B cell (primary cell): ENCODE results near the gene CCR5AS.

Experiments used
- ATAC-seq: fragments of 200-7000 bp; cut with Tn5 transposase; one replicate; pipeline ENCODE4 v1.10.0; 2021; ENCODE audit warnings: low read depth, mild to moderate bottlenecking, moderate number of reproducible peaks, moderate library complexity
- CTCF ChIA-PET: fragments of 350-600 bp; sonication (Branson Sonifier 250); formaldehyde crosslinking; loops from one replicate; lab custom pipeline; 2021; ENCODE audit warnings: antibody characterized with exemption, inconsistent platforms; lab: Charles Lee
- POLR2A ChIA-PET: fragments of 350-600 bp; sonication (Branson Sonifier 250); formaldehyde crosslinking; loops from one replicate; lab custom pipeline; 2021; ENCODE audit warnings: antibody characterized with exemption; lab: Charles Lee
- DNase-seq: peaks from one replicate; pipeline ENCODE4 v3.0.0; 2013
- H2AFZ ChIP-seq: 2 replicates; pipeline ENCODE4 v1.6.1; 2012; ENCODE audit warnings: mild to moderate bottlenecking, low read depth, low read length; ENCODE audit not compliant: insufficient read depth, poor library complexity, severe bottlenecking
- H3K27ac ChIP-seq, 2 donors: 1 replicate in 1 of 2; 2 replicates in 1 of 2; pipeline ENCODE4 v1.5.1; 2012 to 2013; ENCODE audit warnings: low read length in 2 of 2, mild to moderate bottlenecking in 2 of 2, moderate library complexity in 1 of 2
- H3K27me3 ChIP-seq, 4 experiments: fragments of 200-600 bp in 1 of 4; sonication (generic) in 1 of 4; replicated peaks in 1 of 4; 1 replicate in 2 of 4; 2 replicates in 2 of 4; pipeline versions ENCODE4 v1.6.1 to v1.7.0; 2013 to 2016; ENCODE audit warnings: low read length in 3 of 4, mild to moderate bottlenecking in 2 of 4, mixed read lengths in 1 of 4, moderate library complexity in 1 of 4; ENCODE audit not compliant: insufficient read depth in 4 of 4, control insufficient read depth in 3 of 4; ENCODE audit errors: control extremely low read depth in 1 of 4
- H3K36me3 ChIP-seq, 2 experiments: replicated peaks in 1 of 2; 1 replicate in 1 of 2; 2 replicates in 1 of 2; pipeline versions ENCODE4 v1.6.1 to v1.7.1; 2013; ENCODE audit warnings: low read length in 1 of 2; ENCODE audit not compliant: insufficient read depth in 2 of 2, control insufficient read depth in 1 of 2; ENCODE audit errors: control extremely low read depth in 1 of 2, extremely low read depth in 1 of 2
- H3K4me1 ChIP-seq, 2 donors: fragments of 200-600 bp in 1 of 2; sonication (generic) in 1 of 2; 1 replicate in 1 of 2; 2 replicates in 1 of 2; pipeline versions ENCODE4 v1.5.1 to v1.6.1; 2013 to 2017; ENCODE audit warnings: low read length in 2 of 2; ENCODE audit not compliant: control insufficient read depth in 2 of 2, insufficient read depth in 2 of 2
- H3K4me2 ChIP-seq: replicated peaks from 2 replicates; pipeline ENCODE3; 2012; ENCODE audit warnings: mild to moderate bottlenecking, low read depth, low read length; ENCODE audit not compliant: poor library complexity, severe bottlenecking
- H3K4me3 ChIP-seq, 5 experiments: fragments of 200-600 bp in 1 of 5; sonication (generic) in 1 of 5; 1 replicate in 3 of 5; 2 replicates in 2 of 5; pipeline versions ENCODE4 v1.5.1 to v1.7.0; 2011 to 2016; ENCODE audit warnings: low read length in 4 of 5, mild to moderate bottlenecking in 4 of 5, low read depth in 2 of 5, control low read depth in 1 of 5, moderate library complexity in 1 of 5; ENCODE audit not compliant: insufficient read depth in 1 of 5; ENCODE audit errors: control extremely low read depth in 1 of 5, extremely low read depth in 1 of 5
- H3K79me2 ChIP-seq: fragments of 200-600 bp; sonication (generic); one replicate; pipeline ENCODE4 v1.6.0; 2016; ENCODE audit warnings: low read length; ENCODE audit not compliant: control insufficient read depth, insufficient read depth
- H3K9ac ChIP-seq: fragments of 200-600 bp; sonication (generic); 2 replicates; pipeline ENCODE4 v1.6.1; 2017; ENCODE audit warnings: mild to moderate bottlenecking, low read length, moderate library complexity
- H3K9me3 ChIP-seq, 3 donors: one replicate each; pipeline versions ENCODE4 v1.6.1 to v1.7.1; 2013; ENCODE audit warnings: low read length in 2 of 3; ENCODE audit not compliant: control insufficient read depth in 2 of 3, insufficient read depth in 1 of 3; ENCODE audit errors: control extremely low read depth in 1 of 3
- H4K20me1 ChIP-seq: 2 replicates; pipeline ENCODE4 v1.6.0; 2012; ENCODE audit warnings: mild to moderate bottlenecking, low read length; ENCODE audit not compliant: insufficient read depth, control insufficient read depth, poor library complexity, severe bottlenecking
- H3K27ac Mint-ChIP-seq: one replicate; pipeline ENCODE4 v1.8.0; 2021; ENCODE audit warnings: mixed read lengths
- H3K27me3 Mint-ChIP-seq: one replicate; pipeline ENCODE4 v1.8.0; 2021; ENCODE audit warnings: mixed read lengths
- H3K4me1 Mint-ChIP-seq: one replicate; pipeline ENCODE4 v1.8.0; 2021; ENCODE audit warnings: mixed read lengths
- H3K4me3 Mint-ChIP-seq: one replicate; pipeline ENCODE4 v1.8.0; 2021; ENCODE audit warnings: mixed read lengths
- H3K9me3 Mint-ChIP-seq: one replicate; pipeline ENCODE4 v1.8.0; 2022; ENCODE audit warnings: mixed read lengths; ENCODE audit not compliant: insufficient read depth
- CTCF ChIP-seq: fragments of 200-600 bp; IDR thresholded peaks from one replicate; pipeline ENCODE4 v1.8.0; 2022; ENCODE audit warnings: antibody characterized with exemption, mild to moderate bottlenecking
- EZH2 ChIP-seq: IDR thresholded peaks from 2 replicates; pipeline ENCODE4 v1.6.1; 2012; ENCODE audit warnings: borderline replicate concordance, low read depth, mild to moderate bottlenecking, moderate library complexity, low read length; ENCODE audit not compliant: insufficient read depth, poor library complexity, severe bottlenecking
- whole genome bisulfite sequencing: methylation state at CpG from one replicate; pipeline ENCODE4 v1.1.5; 2013; ENCODE audit warnings: missing lambda C conversion rate; ENCODE audit not compliant: insufficient coverage; 5-methylcytosine and 5-hydroxymethylcytosine counted together
- intact Hi-C: fragments of 100-400 bp; cut with micrococcal nuclease; formaldehyde crosslinking; loops from one replicate; pipeline ENCODE4 v1.10.0; 2022

The CCR5AS gene

DNA sequence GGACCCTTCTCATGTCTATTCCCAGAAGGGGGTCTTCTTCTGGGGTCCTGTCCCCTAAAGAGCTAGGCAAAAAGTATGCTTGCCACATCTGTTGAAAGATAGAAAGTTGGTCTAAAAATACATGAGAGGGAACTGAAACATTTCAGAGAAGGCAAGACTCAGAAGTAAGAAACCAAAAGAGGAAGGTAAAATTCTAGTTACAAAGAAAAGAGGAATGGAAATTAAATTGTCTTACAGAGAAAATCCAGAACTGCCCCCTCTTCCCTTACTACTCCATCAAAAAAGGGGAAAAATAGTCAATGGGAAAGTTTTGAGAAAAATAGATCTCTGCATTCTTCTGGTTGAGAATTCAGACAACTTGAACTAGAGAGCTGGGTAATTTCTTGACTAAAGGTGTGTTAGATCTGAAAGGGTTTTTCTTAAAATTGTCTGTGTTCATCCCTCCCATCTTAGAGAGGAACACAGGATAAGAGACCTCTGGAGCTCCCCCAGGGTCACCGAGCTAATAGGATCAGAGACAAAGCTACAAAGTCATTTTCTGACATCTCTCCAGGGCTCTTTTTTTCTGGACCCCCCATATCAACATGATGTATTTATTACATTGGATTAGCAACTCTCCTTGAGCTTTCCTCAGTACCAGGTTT lies 85.3 kb downstream of the CCR5AS start:
- no peaks in the 10 kb centered on the region for H3K79me2 ChIP-seq
- intact Hi-C loops, result loop anchor here (1.0 to 5.0 kb wide), 3 partner anchors 21 to 41 kb away; no protein-coding TSS in a partner anchor
- H3K9ac ChIP-seq, result peak overlapping the region; percentile 44
- peak overlapping the region; percentile 55 for H3K4me3 Mint-ChIP-seq
- ATAC-seq, result peak; percentile 65
- H3K36me3 ChIP-seq, result no peaks in the 10 kb centered on the region
- H3K27ac Mint-ChIP-seq, result peak overlapping the region; percentile 69
- peak; percentile 64 for DNase-seq
- no peaks in the 10 kb centered on the region for H3K27me3 ChIP-seq
- no peaks in the 10 kb centered on the region for H3K9me3 Mint-ChIP-seq
- no peaks in the 10 kb centered on the region for H4K20me1 ChIP-seq
- ChIA-PET CTCF (interaction anchor here (0.6 to 2.2 kb wide), 3 partner anchors 45 to 55 kb away, joined by 3 to 10 read pairs (median 4); no protein-coding TSS in a partner anchor), POLR2A (no interaction called here)
- H3K4me1 Mint-ChIP-seq, result peaks cover 47% of the 10 kb centered on the region
- no peaks in the 10 kb centered on the region for H3K27me3 Mint-ChIP-seq
- H2AFZ ChIP-seq, result no peak overlapping the region
- H3K4me3 ChIP-seq, result peak overlapping the region in 3 of 5 experiments; percentile 16 to 47 (median 33)
- peaks cover 35% of the 10 kb centered on the region in 2 donors for H3K4me1 ChIP-seq
- peak overlapping the region; percentile 76 for H3K4me2 ChIP-seq
- peaks cover 0 to 4% (median 0%) of the 10 kb centered on the region in 3 donors for H3K9me3 ChIP-seq
- peak overlapping the region; percentile 25 to 76 for H3K27ac ChIP-seq
- TF ChIP-seq CTCF (no peak), EZH2 (no peak)
- WGBS, result no CpG with 5 or more reads among the region's 1 CpG

- Histone ChIP-seq H3K27me3 (no peaks in the 10 kb centered on the region), H3K4me3 (no peak overlapping the region), H3K9ac (no peak overlapping the region), H3K9me3 (peaks cover 0 to 5% (median 0%) of the 10 kb centered on the region in 3 donors), H3K27ac (no peak overlapping the region), H2AFZ (no peak overlapping the region), H3K36me3 (no peaks in the 10 kb centered on the region), H3K4me2 (no peak overlapping the region), H4K20me1 (no peaks in the 10 kb centered on the region), H3K4me1 (peaks cover 45 to 48% of the 10 kb centered on the region in 2 donors), H3K79me2 (no peaks in the 10 kb centered on the region)
- intact Hi-C loops, result no loop called here
- Mint-ChIP-seq H3K27me3 (no peaks in the 10 kb centered on the region), H3K9me3 (no peaks in the 10 kb centered on the region), H3K4me1 (peaks cover 66% of the 10 kb centered on the region), H3K4me3 (no peak overlapping the region), H3K27ac (no peak overlapping the region)
- WGBS, result 89% methylated on average over 1 of the region's 3 CpGs
- ChIA-PET CTCF (no interaction called here), POLR2A (no interaction called here)
- no peak for DNase-seq
- TF ChIP-seq EZH2 (no peak), CTCF (no peak)
- no peak for ATAC-seq
Observed at GRCh38 chr3:46318207-46318927, 88.5 kb downstream of the CCR5AS start.
